WTC11 (cell line): Measurements from ENCODE around the gene UQCRHL. TPM values are rescaled to one million over a fixed set of nuclear protein-coding genes. Genes with fewer than 3 reads are reported as not detected.

ENCODE experiments used
- ATAC-seq: fragments of 200-7000 bp; cut with Tn5 transposase; 2 replicates; pipeline ENCODE4 v1.10.0; 2021; ENCODE audit warnings: mild to moderate bottlenecking, moderate library complexity
- CTCF ChIA-PET: fragments of 300-600 bp; sonication (Branson Sonifier 250); formaldehyde crosslinking; loops from one replicate; lab custom pipeline; 2021; ENCODE audit warnings: antibody characterized with exemption; lab: Charles Lee
- POLR2A ChIA-PET: fragments of 350-600 bp; sonication (Branson Sonifier 250); formaldehyde crosslinking; loops from one replicate; lab custom pipeline; 2021; ENCODE audit warnings: antibody characterized with exemption; lab: Charles Lee
- DNase-seq: peaks from one replicate; pipeline ENCODE4 v3.0.0; 2021; ENCODE audit warnings: low spot score
- H3K27ac Mint-ChIP-seq: 2 replicates; pipeline ENCODE4 v1.8.0; 2021; ENCODE audit warnings: mixed read lengths
- H3K27me3 Mint-ChIP-seq: 2 replicates; pipeline ENCODE4 v1.8.0; 2021; ENCODE audit warnings: low read depth, mild to moderate bottlenecking, moderate library complexity, mixed read lengths
- H3K36me3 Mint-ChIP-seq: 2 replicates; pipeline ENCODE4 v1.8.0; 2021; ENCODE audit warnings: mixed read lengths
- H3K4me1 Mint-ChIP-seq: 2 replicates; pipeline ENCODE4 v1.8.0; 2022; ENCODE audit warnings: mixed read lengths
- H3K4me3 Mint-ChIP-seq: 2 replicates; pipeline ENCODE4 v1.8.0; 2021; ENCODE audit warnings: mild to moderate bottlenecking, moderate library complexity, mixed read lengths
- H3K9me3 Mint-ChIP-seq: 2 replicates; pipeline ENCODE4 v1.8.0; 2021; ENCODE audit warnings: mixed read lengths
- AFF4 ChIP-seq: sonication (generic); formaldehyde crosslinking; IDR thresholded peaks from 2 replicates; pipeline ENCODE4 v1.8.1; 2023; ENCODE audit warnings: mild to moderate bottlenecking, missing genetic modification reagents, borderline replicate concordance
- ARID4B ChIP-seq: sonication (generic); formaldehyde crosslinking; IDR thresholded peaks from 2 replicates; pipeline ENCODE4 v1.8.0; 2023; ENCODE audit warnings: missing genetic modification reagents, mild to moderate bottlenecking, borderline replicate concordance
- EMX1 ChIP-seq: fragments of 250-450 bp; sonication (Bioruptor Pico); IDR thresholded peaks from 2 replicates; pipeline ENCODE4 v1.8.0; 2021; ENCODE audit warnings: mild to moderate bottlenecking
- FOXP4 ChIP-seq: sonication (generic); formaldehyde crosslinking; IDR thresholded peaks from 2 replicates; pipeline ENCODE4 v1.8.0; 2022; ENCODE audit warnings: mild to moderate bottlenecking, missing genetic modification reagents
- HMGXB4 ChIP-seq: sonication (generic); formaldehyde crosslinking; IDR thresholded peaks from 2 replicates; pipeline ENCODE4 v1.8.1; 2023; ENCODE audit warnings: mild to moderate bottlenecking, moderate library complexity, missing genetic modification reagents
- JUN ChIP-seq: sonication (generic); formaldehyde crosslinking; IDR thresholded peaks from 2 replicates; pipeline ENCODE4 v1.8.0; 2023; ENCODE audit warnings: mild to moderate bottlenecking, missing genetic modification reagents
- MAX ChIP-seq: sonication (generic); formaldehyde crosslinking; IDR thresholded peaks from 2 replicates; pipeline ENCODE4 v1.8.0; 2022; ENCODE audit warnings: mild to moderate bottlenecking, missing genetic modification reagents
- ZNF121 ChIP-seq: sonication (generic); formaldehyde crosslinking; IDR thresholded peaks from 2 replicates; pipeline ENCODE4 v1.8.0; 2023; ENCODE audit warnings: missing genetic modification reagents
- ZNF396 ChIP-seq: fragments of 250-450 bp; sonication (Bioruptor Pico); IDR thresholded peaks from 2 replicates; pipeline ENCODE4 v1.8.0; 2021; ENCODE audit warnings: mild to moderate bottlenecking, moderate library complexity, borderline replicate concordance
- ZNF423 ChIP-seq: fragments of 250-450 bp; sonication (Bioruptor Pico); IDR thresholded peaks from 2 replicates; pipeline ENCODE4 v2.1.2; 2022; ENCODE audit warnings: mild to moderate bottlenecking, moderate library complexity
- total RNA-seq: library from RNA; stranded (reverse); gene quantifications from 3 replicates; pipeline ENCODE4 v1.2.3, GENCODE V29; 2021

Gene UQCRHL
- total RNA-seq, 1 experiment from 2014 or later: 3.8 TPM

GRCh38 chr1:15761366-15762128, 45.9 kb downstream of the UQCRHL start:
- Mint-ChIP-seq H3K27ac (peak overlapping the region; percentile 71; the same call in 1 of the 2 replicates), H3K27me3 (no peaks in the 10 kb centered on the region), H3K9me3 (no peaks in the 10 kb centered on the region), H3K4me1 (peaks cover 40% of the 10 kb centered on the region), H3K4me3 (peak overlapping the region; percentile 91; the same call in 1 of the 2 replicates), H3K36me3 (peaks cover 27% of the 10 kb centered on the region)
- POLR2A ChIA-PET: interaction anchor here (0.6 to 1.3 kb wide), 3 partner anchors 75 to 235 kb away, joined by 3 to 4 read pairs (median 3); partner anchors contain the start of gene DNAJC16
- DNase-seq (no peak), ATAC-seq (no peak)
- TF ChIP-seq EMX1 (CRISPR knock-in tag) (no peak), ZNF121 (CRISPR knock-in tag) (no peak)
- CTCF ChIA-PET: interaction anchor here (0.7 to 4.7 kb wide), 5 partner anchors 20 to 860 kb away, joined by 3 to 20 read pairs (median 7); no protein-coding TSS in a partner anchor

- ATAC-seq: peak; percentile 5; the same call in 1 of the 2 replicates
These were observed 46.8 kb downstream of the UQCRHL start for GRCh38 chr1:15760520-15761211.

GRCh38 chr1:15758953-15759661, 48.3 kb downstream of the UQCRHL start:
- POLR2A ChIA-PET: no interaction called here
- peaks cover 50% of the 10 kb centered on the region for H3K4me1 Mint-ChIP-seq
- ATAC-seq: no peak

More at GRCh38 chr1:15760520-15761211, 46.8 kb downstream of the UQCRHL start:
- H3K36me3 Mint-ChIP-seq: peaks cover 21% of the 10 kb centered on the region
- TF ChIP-seq ZNF396: no peak
- TF ChIP-seq ZNF423 (CRISPR knock-in tag): peak; percentile 59; the same call in 1 of the 2 replicates
- H3K4me1 Mint-ChIP-seq: peaks cover 49% of the 10 kb centered on the region
- POLR2A ChIA-PET: interaction anchor here (0.6 to 1.3 kb wide), 3 partner anchors 73 to 237 kb away, joined by 3 to 9 read pairs (median 3); partner anchors contain the start of gene DNAJC16
- no peaks in the 10 kb centered on the region for H3K9me3 Mint-ChIP-seq
- H3K4me3 Mint-ChIP-seq: peak overlapping the region; percentile 91
- CTCF ChIA-PET: interaction anchor here (0.6 to 4.7 kb wide), 10 partner anchors 17 to 202 kb away, joined by 3 to 20 read pairs (median 4); no protein-coding TSS in a partner anchor
- peak overlapping the region; percentile 65; the same call in 1 of the 2 replicates for H3K27ac Mint-ChIP-seq
- no peak for DNase-seq
- no peaks in the 10 kb centered on the region for H3K27me3 Mint-ChIP-seq

More at GRCh38 chr1:15758953-15759661, 48.3 kb downstream of the UQCRHL start:
- CTCF ChIA-PET: interaction anchor here (1.3 to 4.7 kb wide), 5 partner anchors 18 to 40 kb away, joined by 3 to 20 read pairs (median 10); no protein-coding TSS in a partner anchor
- Mint-ChIP-seq H3K27ac (peak overlapping the region; percentile 83; the same call in 1 of the 2 replicates), H3K36me3 (peaks cover 8% of the 10 kb centered on the region), H3K9me3 (0 out of 2 replicates have a peak, but pooled peaks cover 3% of the 10 kb centered on the region), H3K4me3 (peak overlapping the region; percentile 91), H3K27me3 (no peaks in the 10 kb centered on the region)
- peak; percentile 35 for DNase-seq
- TF ChIP-seq MAX (CRISPR knock-in tag) (peak; percentile 45), ZNF423 (CRISPR knock-in tag) (peak; percentile 95), FOXP4 (CRISPR knock-in tag) (0 out of 2 replicates have a peak, but pooled peaks have one; percentile 58), JUN (CRISPR knock-in tag) (peak; percentile 47; the same call in 1 of the 2 replicates), HMGXB4 (peak; percentile 63; the same call in 1 of the 2 replicates), ARID4B (CRISPR knock-in tag) (no peak), AFF4 (CRISPR knock-in tag) (no peak)
